HG03175 (cell line): ENCODE data around the gene SCNN1B.
"Not testable (repeated sequence)": the region's sequence is repeated elsewhere in the genome, so short reads cannot be mapped to it uniquely, and the experiment has no call there.

Source experiments
- ATAC-seq: cut with Tn5 transposase; IDR thresholded peaks from one replicate; pipeline ENCODE4 v1.9.1; 2021; ENCODE audit warnings: mild to moderate bottlenecking, moderate library complexity; ENCODE audit not compliant: unreplicated experiment

Gene SCNN1B

GRCh38 chr16:23377071-23377931 lies 75.2 kb downstream of the SCNN1B start:
- no peak for ATAC-seq

- no peak for ATAC-seq
These were observed 76.2 kb downstream of the SCNN1B start for GRCh38 chr16:23378256-23378655.

GRCh38 chr16:23378921-23379320 lies 76.8 kb downstream of the SCNN1B start:
- no peak for ATAC-seq

GRCh38 chr16:23379707-23380106 lies 77.6 kb downstream of the SCNN1B start:
- ATAC-seq: no peak

GRCh38 chr16:23380501-23380951 lies 78.4 kb downstream of the SCNN1B start:
- ATAC-seq: no peak

- ATAC-seq: not testable (repeated sequence)
These were observed 79.6 kb downstream of the SCNN1B start for GRCh38 chr16:23381702-23382101.

- ATAC-seq: no peak
These were observed 80.2 kb downstream of the SCNN1B start for GRCh38 chr16:23382279-23382678.

GRCh38 chr16:23383881-23384280 lies 81.8 kb downstream of the SCNN1B start:
- ATAC-seq: no peak

- no peak for ATAC-seq
These were observed 82.8 kb downstream of the SCNN1B start for GRCh38 chr16:23384878-23385277.

GRCh38 chr16:23385441-23385840 lies 83.3 kb downstream of the SCNN1B start:
- ATAC-seq: no peak

GRCh38 chr16:23387666-23388065 lies 85.6 kb downstream of the SCNN1B start:
- no peak for ATAC-seq

- no peak for ATAC-seq
These were observed 86.7 kb downstream of the SCNN1B start for GRCh38 chr16:23388786-23389185.

GRCh38 chr16:23389201-23389600 lies 87.1 kb downstream of the SCNN1B start:
- ATAC-seq: no peak

- ATAC-seq: not testable (repeated sequence)
These were observed 87.8 kb downstream of the SCNN1B start for GRCh38 chr16:23389936-23390335.

GRCh38 chr16:23391381-23392222 lies 89.5 kb downstream of the SCNN1B start:
- ATAC-seq: no peak

- ATAC-seq: no peak
These were observed 90.1 kb downstream of the SCNN1B start for GRCh38 chr16:23392223-23392600.

- no peak for ATAC-seq
These were observed 92.2 kb downstream of the SCNN1B start for GRCh38 chr16:23394141-23394831.

GRCh38 chr16:23395732-23396131 lies 93.6 kb downstream of the SCNN1B start:
- no peak for ATAC-seq

- ATAC-seq: no peak
These were observed 95.4 kb downstream of the SCNN1B start for GRCh38 chr16:23397464-23397863.

GRCh38 chr16:23398987-23399805 lies 97.1 kb downstream of the SCNN1B start:
- no peak for ATAC-seq
